Activated CD8-positive, alpha-beta memory T cell treated with anti-CD3 and anti-CD28 coated beads for 4 hours (primary cell): ENCODE data around the gene SYNE1.
"Not testable (repeated sequence)": the region's sequence is repeated elsewhere in the genome, so short reads cannot be mapped to it uniquely, and the experiment has no call there.

Source experiments
- DNase-seq, 2 donors: peaks; one replicate each; pipeline ENCODE4 v3.0.0-alpha.2; 2020; ENCODE audit warnings: low read depth in 2 of 2

The SYNE1 gene

DNA sequence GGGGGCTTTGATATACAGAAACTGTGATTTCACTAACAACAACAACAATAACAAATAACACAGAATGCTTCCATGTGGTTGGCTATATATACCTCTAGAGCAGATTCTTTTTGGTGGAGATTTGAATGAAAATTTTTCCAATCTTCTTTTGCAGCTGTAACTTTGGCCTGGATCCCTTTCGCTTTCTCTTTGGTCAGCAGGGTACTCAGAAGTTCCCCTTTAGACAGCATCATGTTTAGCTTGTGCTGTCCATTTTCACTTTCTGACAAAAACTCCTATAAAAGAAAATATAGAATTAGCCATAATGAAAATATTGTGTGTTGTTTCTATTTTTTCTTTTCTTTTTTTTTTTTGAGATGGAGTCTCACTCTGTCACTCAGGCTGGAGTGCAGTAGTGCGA lies 264.2 kb downstream of the SYNE1 start:
- no peak for DNase-seq

DNA sequence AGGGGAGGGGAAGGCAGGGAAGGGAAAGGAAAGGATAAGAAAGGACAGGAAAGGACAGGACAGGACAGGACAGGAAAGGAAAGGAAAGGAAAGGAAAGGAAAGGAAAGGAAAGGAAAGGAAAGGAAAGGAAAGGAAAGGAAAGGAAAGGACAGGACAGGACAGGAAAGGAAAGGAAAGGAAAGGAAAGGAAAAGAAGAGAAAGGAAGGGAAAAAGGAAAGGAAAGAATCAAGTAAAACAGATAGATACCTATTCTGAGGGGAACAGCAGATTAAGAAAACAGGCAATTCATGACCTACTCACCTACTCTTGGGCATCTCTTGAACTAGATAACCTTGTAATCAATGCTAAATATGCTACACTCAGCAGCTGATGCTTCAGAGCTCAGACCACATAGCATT lies 265.4 kb downstream of the SYNE1 start:
- DNase-seq, result no peak

DNA sequence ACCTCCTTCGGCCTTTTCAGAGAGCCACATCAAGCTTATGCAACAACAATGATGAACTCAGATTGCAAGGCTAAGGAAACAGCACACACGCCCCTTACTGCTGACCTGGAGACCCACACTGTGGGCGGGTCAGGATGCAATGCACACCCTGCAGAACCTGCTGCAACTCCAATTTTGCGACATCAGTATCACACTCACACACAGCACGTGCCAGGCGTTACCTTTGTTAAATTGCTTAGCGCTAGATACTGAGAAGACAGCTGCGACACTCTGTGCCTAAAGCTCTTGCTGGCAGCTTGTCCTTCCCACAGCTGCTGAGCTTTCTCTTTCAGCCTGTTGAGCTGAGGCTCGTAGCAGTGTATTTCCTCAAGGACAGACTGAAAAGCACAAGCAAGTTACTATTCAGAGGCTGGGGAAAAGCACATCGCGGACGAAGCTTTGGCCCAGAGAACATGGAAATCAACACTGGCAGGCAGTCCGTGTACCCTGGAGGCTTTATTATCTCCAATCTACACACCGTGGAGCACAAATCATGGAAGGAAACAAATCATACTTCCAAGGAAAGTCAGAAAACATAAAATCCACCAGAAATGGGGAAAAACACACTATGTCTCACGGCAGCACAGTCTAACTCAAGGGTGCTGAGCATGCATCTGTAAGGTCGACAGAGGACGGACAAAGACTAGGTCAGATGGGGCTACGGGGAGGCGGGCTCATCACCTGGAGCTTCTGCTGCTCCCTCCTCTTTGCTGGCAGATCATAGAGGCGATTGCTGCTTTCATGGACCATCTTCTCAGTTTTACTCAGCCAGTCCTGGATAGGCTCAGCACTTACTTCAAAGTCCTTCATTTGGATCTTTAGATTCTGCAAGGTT lies 268.2 kb downstream of the SYNE1 start:
- DNase-seq, result no peak

DNA sequence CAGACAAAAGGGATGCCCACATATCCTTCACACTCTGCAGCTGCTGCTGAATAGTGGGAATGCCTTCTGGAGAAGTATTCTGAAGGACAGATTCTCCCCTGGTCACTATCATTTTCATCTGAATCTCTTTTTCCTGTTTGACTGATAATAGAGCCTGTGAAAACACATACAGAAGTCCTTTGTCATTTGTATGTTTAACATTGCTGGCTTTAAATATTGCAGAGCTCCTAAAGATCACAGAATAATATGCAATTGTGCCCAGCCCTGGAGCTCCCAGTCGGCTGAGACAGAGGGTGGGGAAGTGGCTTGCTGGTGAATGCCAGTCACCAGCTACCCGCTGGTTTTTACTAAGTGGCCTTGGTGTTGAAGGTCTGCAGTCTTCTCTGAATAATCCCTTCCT lies 272.3 kb downstream of the SYNE1 start:
- no peak for DNase-seq

DNA sequence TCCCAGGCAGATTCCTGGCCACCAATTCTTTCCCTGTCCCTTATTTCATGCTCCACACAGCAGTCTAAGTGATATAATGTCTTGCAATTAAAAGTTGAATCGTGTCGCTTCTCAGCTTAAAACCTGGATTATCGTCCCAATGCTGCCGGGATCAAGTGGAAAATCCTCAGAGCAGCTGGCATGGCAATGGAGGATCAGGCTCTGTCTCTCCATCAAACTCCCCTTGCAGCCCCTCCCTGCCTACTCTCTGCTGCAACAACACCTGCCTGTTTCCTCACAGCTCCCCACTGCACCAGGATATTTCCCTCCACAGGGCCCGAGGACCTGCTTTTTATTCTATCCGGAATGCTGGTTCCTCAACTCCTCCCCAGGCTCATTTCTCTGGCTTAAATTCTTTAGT lies 277.1 kb downstream of the SYNE1 start:
- DNase-seq, result no peak

DNA sequence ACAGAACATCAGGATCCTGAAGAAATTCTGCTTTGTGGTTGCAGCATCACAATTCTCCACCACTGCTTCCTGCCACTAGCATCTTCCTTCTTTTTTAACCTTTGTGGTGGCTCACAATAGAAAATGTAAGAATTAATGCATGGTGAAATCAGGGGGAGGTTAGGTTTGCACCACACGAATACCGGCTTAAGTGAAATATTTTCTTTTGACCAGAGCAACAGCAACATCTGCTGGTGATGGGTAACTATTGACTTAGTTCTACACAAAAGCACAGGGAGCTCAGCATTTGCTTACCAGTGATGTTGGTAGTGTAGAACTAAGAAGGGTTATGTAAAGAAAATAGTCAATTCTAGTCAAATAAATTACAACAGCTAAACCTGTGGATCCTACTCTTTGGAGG lies 280.5 kb downstream of the SYNE1 start:
- DNase-seq, result no peak

DNA sequence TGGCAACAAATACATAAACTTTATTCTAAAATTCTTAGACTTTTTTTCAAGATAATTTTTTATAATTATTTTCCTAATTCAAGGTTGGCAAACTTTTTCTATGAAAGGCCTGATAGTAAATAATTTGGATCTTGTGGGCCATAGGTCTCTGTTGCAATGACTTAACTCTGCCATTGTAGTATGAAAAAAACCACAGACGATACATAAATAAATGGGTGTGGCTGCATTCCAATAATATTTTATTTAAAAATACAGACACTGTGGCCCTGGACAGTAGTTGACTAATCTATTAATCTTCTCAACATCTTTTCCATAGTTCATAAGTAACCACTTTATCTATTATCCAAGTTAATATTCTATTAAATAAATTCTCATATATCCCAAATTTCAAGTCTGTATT lies 281.1 kb downstream of the SYNE1 start:
- no peak for DNase-seq

DNA sequence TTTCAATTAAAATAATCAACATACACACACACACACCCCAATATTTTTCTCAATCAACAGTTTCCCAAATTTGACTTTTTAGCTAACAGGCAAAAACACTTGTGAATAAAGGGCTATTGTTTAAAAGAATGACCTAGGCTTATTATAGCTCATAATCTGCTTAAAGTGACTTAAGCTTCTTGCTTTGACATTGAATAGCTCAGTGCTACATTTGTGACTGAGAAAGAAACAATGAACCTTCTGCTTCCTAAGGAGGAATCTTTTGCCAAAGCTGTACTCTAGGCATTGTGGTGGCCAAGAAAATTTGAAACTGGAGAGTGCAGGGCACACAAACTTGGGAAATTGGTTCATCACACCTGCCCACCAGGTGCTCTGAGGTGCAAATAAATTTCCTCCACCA lies 282.0 kb downstream of the SYNE1 start:
- DNase-seq, result no peak

DNA sequence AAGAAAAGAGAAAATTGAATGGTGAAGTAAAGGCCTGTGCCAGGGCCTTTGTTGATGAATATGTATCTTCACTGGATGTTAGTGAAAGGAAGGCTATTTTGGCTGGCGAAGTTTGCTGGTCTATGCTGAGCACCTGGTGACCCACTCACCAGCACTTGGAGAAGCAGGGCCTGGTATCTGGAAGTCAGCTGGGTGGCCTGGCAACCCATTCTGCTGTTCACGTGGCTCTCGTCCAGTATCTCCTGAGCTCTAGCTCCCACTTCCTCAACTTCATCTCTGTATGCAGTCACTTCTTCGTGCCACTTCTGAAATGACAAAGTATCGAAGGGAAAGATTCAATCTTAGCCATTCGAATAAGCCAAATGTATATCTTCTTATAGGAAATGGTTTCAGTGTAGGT lies 283.7 kb downstream of the SYNE1 start:
- no peak for DNase-seq

DNA sequence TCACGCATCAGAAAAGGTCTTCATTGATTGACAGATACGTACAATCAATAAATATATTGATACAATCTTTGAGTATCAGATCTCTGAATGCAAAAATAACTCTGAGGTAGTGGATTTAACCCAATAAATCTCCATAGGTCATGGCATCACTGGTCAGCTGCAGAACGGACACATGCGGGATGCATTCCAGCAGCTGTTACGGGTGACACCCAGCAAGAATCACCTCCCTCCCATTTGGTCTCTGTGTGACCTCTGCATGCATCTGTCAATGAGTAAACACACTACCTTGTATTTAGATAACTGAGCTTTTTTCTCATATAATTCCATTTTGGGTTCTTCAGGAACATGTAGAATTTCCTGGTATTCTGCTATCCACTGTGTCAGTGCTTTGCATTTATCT lies 285.4 kb downstream of the SYNE1 start:
- no peak for DNase-seq

DNA sequence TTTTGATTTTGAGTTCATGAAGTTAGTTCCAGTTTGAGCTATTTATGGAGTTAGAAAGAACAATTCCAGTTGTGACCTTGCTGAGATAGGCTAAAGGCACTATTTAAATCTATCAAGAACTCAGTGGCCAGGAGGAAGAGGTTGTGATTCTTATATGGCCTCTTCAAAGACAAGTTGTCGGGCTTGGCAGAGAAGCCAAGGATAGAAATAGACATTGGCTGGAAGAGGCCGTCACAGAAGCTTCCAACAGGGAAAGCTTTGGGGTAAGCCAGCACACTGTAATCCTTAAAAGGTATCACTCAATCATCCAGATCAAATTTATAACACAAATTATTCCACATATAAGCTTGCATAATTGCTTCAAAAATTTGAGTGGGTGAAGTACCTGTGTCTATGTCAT lies 286.1 kb downstream of the SYNE1 start:
- no peak for DNase-seq

DNA sequence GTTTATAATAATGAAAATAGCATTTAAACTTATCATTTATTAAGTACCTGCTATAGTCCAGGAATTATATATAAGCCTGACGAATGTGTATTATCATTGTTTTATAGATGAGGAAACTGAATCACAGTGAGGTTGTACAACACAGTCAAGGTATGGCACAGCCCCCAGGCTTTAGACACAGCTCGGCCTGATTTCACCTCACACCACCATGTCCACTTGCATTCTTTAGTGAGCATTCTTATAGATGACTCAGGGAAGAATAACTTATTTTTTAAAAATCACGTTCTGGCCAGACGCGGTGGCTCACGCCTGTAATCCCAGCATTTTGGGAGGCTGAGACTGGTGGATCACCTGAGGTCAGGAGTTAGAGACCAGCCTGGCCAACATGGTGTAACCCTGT lies 289.0 kb downstream of the SYNE1 start:
- DNase-seq, result no peak

DNA sequence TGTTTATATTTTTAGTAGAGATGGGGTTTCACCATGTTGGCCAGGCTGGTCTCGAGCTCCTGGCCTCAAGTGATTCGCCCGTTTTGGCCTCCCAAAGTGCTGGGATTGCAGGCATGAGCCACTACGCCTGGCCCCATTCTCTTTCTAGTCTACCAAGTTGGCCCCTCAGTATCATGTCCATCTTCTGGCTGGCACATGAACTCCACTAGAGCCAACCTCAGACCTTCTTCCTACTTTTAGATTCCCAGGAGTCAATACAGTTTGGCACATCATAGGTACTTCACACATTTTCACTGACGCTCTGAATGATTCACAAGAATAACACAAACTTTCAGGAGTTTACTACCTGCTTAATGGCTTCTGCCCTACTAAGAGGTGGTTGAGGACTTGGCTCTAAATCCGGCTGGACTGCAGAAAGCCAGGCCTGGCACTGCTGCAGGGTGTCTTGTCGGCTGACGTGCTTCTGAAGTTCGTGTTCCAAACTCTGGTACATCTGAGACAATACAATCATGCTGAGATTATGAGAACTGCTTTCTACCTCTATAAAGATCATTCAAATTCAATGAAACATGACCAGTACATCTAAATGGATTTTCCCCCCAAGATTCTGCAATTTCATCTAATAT lies 293.3 kb downstream of the SYNE1 start:
- DNase-seq, result no peak

DNA sequence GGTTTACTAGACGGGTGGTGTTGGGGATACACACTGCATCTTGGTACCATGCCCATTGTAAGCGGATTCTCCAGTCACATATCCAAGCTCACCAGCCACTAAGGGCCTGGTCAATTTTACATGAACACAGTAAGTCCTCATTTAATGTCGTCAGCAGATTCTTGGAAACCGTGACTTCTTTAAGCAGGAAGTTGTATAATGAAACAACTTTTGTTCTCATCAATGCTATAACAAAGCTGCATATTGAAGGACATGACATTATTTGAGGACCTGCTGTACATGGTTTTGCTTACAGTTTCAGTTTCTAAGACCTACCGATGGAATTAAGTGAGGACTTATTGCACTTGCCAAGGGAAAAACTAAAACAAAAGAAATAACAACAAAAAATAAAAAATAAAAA lies 295.6 kb downstream of the SYNE1 start:
- no peak for DNase-seq

DNA sequence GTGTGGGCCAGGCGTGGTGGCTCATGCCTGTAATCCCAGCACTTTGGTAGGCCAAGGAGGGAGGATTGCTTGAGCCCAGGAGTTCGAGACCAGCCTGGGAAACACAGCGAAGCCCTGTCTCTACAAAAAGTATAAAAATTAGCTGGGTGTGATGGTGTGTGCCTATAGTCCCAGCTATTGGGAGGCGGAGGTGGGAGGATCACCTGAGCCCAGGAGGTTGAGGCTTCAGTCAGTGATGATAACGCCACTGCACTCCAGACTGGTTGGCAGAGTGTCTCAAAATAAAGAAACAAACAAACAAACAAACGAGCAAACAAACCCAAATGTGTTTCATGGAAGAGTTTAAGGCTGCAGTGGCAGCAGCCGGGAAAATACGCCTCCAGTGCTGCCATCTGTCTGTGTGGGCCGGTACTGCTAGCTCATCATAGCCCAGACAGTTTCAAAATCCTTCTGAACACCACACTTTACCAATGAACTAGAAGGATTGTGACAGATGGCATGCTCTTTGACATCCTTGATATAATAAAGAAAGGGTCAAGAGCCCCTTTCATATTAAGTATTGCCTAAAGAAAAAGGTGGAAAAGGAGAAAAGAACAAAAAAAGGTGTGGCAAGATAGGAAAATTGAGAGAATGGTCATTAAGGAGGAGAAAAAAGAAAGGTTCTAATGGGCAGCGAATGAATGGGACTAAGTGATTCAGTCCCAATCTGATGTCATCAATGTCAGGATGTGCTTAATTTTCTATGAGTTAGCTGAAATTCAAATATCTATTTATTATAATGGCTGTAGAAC lies 298.6 kb downstream of the SYNE1 start:
- DNase-seq, result peak in 1 of 2 donors; percentile 34

DNA sequence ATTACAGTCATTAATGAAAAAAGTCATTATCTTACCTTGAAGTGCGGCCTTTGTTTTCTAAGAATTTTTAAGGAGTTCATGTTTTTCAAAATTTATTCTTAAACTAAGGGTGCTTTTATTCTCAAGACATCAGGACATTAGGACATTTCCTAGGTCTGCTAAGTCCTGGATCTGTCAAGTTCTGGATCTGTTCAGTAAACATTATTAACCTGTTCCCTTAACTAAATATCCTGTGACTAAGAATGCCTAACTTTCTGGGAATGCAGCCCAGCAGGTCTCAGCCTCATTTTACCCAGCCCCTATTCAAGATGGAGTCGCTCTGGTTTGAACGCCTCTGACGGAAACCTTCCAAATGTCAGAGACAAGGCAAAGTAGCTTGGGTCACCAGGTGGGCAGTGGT lies 302.6 kb downstream of the SYNE1 start:
- no peak for DNase-seq

DNA sequence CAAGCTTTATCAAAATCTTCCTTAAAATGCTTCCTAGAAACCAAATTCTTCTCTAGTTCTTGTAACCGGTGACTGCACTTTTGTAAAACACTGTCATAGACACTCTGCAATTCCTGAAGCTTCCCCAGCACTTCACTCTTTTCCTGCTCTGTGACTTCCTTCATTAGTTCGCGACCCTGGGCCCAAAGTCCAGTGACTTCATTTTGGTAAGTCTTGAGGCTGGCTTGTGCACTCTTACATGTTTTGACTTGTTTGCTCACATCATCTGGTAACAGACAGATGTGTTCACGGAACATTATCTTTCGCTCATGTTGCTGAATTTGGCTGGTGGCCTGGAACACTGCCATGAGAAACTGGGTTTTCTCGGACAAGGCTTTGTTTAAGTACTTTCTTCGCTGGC lies 306.2 kb downstream of the SYNE1 start:
- no peak for DNase-seq

DNA sequence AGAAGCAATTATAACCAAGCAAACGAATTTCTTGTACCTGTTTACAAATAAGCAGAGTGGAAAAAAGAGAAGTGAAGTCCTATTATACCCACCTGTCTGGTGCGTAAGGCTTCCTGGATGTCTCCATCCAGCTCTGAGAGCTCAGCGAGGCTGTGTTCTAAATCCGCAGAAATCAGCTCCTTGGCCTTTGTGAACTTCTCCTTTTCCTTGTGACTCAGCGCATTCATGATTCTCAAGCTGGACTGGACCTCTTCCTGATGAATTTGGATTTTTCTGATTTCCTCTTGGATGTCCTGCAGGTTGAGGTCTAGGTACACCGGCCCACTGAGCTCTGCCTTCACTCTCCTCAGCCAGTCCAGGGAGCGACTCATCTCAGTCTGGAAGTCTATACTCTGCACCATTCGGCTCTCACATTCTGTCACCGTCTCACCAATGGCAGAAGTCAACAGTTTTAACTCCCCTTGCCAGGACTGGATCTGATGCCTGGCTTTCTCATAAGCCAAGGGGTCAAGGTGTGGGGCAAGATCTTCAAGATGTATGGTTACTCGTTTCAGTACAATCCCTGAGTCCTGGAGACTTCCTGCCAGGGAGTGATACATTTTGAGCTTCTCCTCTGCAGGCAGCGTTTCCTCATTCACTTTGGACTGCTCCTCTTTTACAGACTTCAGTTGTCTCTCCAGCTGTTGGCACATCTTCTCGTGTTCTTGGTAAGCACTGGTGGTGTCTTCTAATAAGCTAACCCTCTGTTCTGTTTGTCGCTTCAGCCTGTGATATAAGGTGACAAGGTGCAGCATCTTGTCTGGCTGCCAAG lies 307.3 kb downstream of the SYNE1 start:
- no peak for DNase-seq

DNA sequence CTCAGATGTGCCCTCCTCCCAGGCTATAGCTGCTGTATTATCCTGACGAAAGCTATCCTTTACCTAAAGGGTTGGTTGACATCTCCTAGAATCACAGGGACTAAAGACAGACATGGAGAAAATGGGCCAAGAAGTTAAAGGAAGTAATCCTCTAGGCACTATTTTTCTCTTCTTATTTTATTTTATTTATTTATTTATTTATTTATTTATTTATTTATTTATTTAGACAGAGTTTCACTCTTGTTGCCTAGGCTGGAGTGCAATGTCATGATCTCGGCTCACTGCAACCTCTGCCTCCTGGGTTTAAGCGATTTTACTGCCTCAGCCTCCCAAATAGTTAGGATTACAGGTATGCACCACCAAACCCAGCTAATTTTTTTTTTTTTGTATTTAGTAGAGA lies 309.0 kb downstream of the SYNE1 start:
- not testable (repeated sequence) for DNase-seq

DNA sequence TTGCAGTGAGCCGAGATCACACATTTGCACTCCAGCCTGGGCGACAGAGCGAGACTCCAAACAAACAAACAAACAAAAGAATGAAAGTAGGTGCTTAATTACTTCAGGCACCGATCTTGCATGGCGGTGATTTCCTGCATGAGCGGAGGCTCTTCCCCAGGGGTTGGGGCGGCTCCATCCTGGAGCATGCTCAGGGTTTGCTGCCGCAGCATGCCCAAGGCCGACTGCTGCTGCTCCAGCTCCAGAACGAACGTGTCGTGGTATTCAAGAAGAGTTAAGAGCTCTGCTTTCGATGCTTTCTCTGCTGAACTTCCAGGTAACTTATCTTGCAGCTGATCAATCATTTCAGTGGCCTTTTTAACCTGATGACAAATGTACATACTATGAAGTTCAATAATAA lies 313.8 kb downstream of the SYNE1 start:
- no peak for DNase-seq

DNA sequence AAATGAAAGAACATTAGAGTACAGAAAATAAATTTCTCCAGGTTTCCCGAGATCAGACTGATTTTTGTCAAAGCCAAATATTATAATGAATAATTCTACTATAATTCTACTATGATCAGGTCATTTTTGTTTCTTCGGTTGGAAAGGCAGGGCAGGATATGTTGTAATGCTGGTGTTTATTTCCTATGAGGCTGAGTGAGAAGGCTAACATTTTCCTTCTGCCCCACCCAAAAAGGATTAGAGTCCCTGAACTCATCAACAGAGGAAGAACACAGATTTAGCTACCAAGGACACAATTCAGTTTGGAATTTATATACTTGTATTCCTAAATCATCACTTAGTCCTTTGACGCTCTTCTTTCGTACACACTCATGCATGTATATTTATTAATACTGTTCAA lies 318.9 kb downstream of the SYNE1 start:
- DNase-seq, result no peak

DNA sequence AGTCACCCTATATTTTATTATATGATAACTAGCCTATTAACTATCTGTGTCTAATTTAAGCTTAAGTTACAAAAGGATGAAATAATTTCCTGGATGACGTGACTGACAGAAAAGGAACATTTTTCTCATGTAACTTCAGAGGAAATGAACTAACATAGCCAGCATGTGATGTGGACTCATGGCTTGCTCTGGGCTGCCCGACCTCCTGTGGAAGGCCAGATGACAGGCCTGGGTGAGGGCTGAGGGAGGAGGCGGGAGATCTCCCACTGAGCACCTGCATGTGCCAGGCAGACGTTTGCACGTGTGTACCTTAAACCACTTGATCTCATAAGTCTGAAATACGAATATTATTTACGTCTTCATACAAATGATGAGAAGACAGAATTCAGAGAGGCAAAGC lies 321.1 kb downstream of the SYNE1 start:
- no peak for DNase-seq
